ENCODE data around the gene IL9.

The IL9 gene

DNA sequence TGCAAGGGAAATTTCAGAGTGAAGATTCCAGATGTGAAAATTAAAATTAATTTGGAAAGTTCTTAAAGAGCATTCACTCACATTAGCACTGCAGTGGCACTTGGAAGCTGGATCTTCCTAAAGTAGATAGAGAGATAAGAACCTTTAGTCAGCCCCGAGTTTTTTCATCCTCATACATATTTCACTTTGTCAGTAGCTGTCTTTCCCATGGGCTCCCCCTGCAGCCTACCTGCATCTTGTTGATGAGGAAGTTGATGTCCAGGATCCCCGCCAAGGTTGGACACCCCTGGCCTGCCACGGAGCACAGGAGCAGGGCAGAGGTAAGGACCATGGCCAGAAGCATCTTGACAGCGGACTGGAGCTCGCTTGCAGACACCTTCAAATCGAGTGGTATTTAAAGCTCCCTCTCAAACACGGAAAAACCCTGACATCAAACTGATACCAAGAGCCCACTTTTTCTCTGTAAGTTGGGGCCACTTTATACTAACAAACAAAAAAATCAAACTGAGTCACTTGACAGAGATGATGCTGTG, at the start of gene IL9:
IL9 (minus strand) TSS at position 368 of the 533 bp plus-strand sequence; CDS start at position 343, 25 bp downstream.
- DNase-seq: no peak

DNA sequence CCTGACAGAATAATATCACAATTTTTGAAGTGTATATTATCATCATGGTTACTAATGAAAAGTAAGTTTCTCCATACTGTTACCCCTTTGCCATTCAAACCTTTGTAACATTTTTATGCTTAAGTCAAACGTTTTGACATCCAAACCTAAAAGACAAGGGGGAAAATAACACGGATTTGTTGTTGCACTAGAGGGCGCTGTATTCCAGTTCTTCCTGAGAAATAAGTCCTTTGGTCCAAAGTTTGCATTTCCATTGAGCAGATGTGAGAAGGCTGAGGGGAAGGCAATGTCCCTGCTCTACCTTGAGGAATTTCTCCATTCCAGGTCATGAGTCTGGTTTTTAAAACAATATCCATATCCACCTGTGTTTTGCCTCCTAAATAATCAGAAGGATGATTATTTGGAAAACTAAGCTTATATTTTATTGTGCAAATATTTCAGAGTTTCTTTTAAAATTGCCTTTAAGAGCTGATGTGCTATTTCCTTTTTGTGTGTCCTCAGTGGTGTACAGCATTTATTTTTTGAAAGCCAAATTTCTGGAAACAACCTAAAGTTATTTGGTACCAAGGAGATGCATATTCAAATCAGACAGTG, 49.4 kb upstream of the IL9 start:
- peak; percentile 59 to 73 for DNase-seq
- TF ChIP-seq POLR2A (IDR thresholded peaks at IDR 0.05; ENCODE audit: low read length): no peak
- TF ChIP-seq GATA1 (IDR thresholded peaks at IDR 0.05; ENCODE audit: low read depth, low read length): no peak

More for the DNA sequence above, at the start of gene IL9:
- TF ChIP-seq GATA1 (IDR thresholded peaks at IDR 0.05; ENCODE audit: low read depth, low read length) (no peak), POLR2A (IDR thresholded peaks at IDR 0.05; ENCODE audit: low read length) (no peak)

DNA sequence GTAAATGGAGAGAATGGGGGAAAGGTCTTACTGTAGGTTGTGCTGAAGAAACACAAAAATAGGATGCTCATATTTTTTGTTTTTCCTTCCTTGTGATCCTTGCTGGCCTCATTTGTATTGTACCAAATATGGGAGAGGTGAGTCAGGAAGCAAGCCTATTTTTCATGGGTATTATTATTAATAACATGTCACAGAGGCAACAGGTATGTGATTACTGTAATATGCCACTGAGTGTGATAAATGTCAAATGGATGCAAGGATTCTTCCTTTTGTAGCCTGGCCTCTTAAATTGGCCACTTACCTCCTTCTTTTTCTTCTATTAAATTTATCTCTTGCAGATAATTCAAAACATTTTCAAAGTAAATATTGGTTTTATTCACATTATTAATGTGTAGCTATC, 48.9 kb upstream of the IL9 start:
- no peak for DNase-seq
- TF ChIP-seq GATA1 (IDR thresholded peaks at IDR 0.05; ENCODE audit: low read depth, low read length): no peak
- TF ChIP-seq POLR2A (IDR thresholded peaks at IDR 0.05; ENCODE audit: low read length): no peak

DNA sequence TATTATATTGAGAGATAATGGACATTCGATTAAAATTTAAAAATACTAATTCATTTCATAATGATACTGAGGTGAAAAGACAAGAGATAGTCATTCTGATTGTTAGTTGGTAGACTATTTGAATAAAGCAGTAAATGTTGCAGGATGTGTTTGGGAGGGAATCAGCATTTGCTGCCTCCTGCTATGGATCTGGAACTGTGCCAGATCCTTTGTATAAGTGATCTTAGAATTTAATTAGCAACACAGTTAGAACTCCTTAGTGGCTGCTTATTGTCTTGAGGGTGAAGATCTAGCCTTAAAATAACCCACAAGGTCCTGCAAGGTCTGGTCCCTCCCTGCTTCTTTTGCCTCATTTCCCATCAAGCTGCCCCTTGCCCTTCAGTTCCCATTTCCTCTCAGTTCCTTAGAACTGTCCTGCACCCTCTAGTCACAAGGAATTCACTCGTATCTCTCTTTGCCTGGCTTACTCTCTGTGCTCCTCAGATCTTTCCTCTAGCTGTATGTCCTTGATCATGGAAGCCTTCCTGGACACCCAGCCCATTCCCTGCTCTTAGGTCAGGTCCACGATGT, 46.6 kb upstream of the IL9 start:
- TF ChIP-seq GATA1 (IDR thresholded peaks at IDR 0.05; ENCODE audit: low read depth, low read length): no peak
- no peak for TF ChIP-seq POLR2A (IDR thresholded peaks at IDR 0.05; ENCODE audit: low read length)
- DNase-seq: no peak

DNA sequence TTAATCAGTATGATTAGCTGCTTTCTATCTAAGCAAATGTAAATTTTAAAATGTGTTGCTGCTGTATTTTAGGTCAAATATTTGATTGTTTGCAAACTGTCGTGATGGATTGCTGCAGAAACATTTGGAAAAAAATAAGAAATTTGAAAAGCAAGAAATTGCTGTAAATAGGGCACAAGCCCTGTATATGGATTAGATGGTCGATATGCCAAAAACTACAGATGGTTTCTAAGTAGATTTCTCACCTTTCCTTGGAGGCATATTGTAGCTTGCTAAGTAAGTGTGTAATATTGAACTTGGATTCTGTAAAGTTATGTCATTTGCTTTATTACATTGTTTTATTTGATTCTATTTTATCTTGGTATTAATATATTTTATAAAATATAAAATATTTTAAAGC, 46.1 kb upstream of the IL9 start:
- DNase-seq: no peak
- TF ChIP-seq GATA1 (IDR thresholded peaks at IDR 0.05; ENCODE audit: low read depth, low read length): no peak
- TF ChIP-seq POLR2A (IDR thresholded peaks at IDR 0.05; ENCODE audit: low read length): no peak

DNA sequence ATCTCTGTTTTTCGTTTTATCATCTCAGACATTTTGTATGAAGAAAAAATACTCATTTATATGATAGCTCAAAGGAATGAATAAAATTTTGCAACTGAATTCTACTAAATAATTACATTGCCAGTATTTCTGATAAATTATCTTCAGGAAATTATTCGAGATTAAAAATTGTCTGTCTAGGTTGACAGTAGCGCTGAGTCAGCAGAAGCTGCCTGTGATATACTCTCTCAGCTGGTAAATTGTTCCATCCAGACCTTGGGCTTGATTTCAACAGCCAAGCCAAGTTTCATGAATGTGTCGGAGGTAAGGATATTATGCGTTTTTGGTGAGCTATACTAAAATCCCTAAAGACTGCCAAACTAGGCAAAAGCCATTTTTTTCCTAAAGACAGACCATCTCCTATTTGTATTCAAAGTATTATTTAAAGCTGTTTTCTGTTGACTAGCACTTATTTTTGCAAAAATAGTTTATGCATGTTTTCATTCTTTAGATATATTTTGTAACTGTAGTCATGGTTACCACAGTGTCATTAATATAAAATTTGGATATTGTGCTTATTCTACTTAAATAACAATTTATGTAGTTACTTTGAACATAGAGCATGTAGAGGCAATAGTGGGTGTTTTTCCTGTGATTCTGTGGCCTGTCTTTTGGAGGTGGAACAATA, 41.7 kb upstream of the IL9 start:
- DNase-seq: no peak
- TF ChIP-seq GATA1 (IDR thresholded peaks at IDR 0.05; ENCODE audit: low read depth, low read length) (no peak), POLR2A (IDR thresholded peaks at IDR 0.05; ENCODE audit: low read length) (no peak)

DNA sequence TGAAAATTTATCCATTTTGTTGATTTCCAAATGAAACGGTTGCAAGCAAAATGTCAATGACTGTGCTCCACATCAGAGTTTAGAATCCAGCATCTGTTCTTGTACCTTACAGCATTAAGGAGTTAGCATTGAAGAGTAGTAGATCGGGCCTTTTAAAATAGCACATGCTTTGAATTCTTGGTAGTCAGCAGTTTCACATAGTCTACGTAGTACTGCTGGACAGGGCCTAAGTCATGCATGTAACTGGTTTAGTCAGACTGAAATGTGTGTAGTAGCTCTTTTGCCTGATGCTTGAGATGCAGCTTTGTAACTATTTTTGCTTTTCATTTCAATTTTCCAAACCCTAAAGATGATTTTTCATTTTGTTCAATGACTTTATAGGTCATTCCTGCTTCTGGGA, 39.3 kb upstream of the IL9 start:
- DNase-seq: no peak

DNA sequence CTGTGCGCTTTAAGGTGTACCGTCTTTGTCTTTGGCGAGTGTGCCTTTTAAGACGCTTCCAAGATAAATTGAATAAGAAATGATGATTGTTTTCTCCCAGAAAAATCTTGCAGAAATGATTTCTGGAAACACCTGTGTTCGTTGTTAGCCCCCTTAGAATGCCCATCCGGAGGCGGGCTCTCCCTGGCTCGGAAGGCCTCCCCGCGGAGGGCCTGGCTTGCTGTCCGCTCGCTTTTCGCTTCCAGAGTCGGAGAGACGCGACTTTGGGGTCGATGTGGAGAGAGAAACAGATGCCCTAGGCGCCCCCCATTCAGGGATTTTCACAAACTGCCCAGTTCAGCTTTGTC, 35.3 kb upstream of the IL9 start:
- no peak for TF ChIP-seq GATA1 (IDR thresholded peaks at IDR 0.05; ENCODE audit: low read depth, low read length)
- TF ChIP-seq POLR2A (IDR thresholded peaks at IDR 0.05; ENCODE audit: low read length): no peak
- no peak for DNase-seq

More for the DNA sequence above, 39.3 kb upstream of the IL9 start:
- TF ChIP-seq POLR2A (IDR thresholded peaks at IDR 0.05; ENCODE audit: low read length): no peak
- no peak for TF ChIP-seq GATA1 (IDR thresholded peaks at IDR 0.05; ENCODE audit: low read depth, low read length)

DNA sequence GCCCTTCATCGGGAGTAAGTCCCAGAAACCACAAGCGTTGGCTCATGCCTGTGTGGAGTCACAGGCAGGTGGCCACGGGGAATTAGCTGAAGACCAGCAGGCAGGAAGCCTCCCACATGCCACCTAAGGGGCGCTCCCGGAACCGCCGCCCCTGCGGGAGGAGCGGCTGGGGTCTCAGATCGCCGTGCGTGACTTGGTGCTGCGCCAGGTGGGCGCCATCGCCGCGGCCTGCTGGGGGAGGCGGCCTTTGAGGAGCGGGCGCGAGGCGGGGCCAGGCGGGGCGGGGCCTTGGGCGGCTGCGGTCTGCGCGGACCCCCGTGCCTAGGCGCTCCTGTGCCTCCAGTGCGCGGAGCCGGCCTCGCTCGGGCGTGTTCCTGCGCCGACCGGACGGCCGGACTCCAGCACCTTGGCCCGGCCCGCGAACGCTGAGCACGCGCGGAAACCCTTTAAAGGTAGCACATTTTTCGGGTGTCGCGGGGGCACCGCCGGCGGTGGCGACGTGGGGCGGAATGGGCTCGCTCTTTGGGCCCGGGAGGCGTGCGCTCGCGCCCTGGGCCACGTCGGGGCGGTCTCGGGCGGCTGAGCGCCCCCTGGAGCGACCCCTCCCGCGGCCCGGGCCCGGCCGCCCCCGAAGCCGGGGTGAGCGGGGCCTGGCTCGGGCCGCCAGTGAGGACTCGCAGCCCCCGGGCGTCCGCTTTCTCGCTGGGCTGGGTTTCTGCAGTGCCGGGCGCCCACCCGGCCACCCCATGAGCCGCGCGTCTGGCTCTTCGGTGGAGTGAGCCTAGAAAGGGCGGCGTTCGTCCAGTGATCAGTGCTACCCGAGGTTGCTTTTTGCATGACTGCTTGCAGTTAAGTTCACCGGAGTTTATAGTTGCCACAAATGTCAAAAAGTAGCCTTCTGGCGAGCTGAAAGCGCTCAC, 34.6 kb upstream of the IL9 start:
- DNase-seq: no peak
- TF ChIP-seq POLR2A (IDR thresholded peaks at IDR 0.05; ENCODE audit: low read length): no peak
- no peak for TF ChIP-seq GATA1 (IDR thresholded peaks at IDR 0.05; ENCODE audit: low read depth, low read length)

DNA sequence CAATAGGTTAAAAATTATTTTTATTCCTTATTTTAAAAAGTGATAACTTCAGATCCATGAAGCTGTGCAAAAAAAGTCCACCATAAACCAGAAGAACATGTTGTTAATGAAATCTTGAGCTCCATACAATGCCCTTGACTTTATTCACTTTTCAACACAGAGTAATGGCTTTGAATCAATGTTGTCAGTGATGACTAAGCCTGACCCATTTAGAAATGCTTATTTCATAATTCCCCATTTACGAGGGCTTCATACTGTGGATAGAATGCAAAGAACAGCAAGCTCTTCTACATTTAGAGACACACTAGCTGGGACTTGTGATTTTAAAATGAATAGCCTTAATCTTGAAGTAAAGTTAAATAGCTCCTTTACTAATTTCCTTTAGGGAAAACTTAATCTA, 25.7 kb upstream of the IL9 start:
- DNase-seq: no peak
- no peak for TF ChIP-seq POLR2A (IDR thresholded peaks at IDR 0.05; ENCODE audit: low read length)
- TF ChIP-seq GATA1 (IDR thresholded peaks at IDR 0.05; ENCODE audit: low read depth, low read length): no peak

DNA sequence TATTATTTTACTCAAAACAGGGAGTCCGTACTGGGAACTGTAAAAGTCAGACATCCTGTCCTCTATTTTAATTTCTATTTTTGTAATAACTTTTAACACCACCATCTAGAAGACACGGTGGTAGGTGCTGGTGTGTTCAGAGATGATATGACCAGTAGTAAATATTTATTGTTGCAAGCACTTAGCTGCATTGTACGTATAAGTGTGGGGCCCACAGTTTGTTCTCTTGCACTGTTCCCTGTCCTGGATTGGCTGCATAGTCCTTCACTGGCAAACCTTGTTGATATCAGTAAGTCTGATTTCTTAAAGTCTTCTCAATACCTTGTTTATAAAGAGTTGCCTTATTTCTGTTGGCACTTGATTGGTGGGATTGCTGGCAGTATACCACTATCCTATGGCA, 24.6 kb upstream of the IL9 start:
- no peak for DNase-seq
- no peak for TF ChIP-seq GATA1 (IDR thresholded peaks at IDR 0.05; ENCODE audit: low read depth, low read length)
- no peak for TF ChIP-seq POLR2A (IDR thresholded peaks at IDR 0.05; ENCODE audit: low read length)

DNA sequence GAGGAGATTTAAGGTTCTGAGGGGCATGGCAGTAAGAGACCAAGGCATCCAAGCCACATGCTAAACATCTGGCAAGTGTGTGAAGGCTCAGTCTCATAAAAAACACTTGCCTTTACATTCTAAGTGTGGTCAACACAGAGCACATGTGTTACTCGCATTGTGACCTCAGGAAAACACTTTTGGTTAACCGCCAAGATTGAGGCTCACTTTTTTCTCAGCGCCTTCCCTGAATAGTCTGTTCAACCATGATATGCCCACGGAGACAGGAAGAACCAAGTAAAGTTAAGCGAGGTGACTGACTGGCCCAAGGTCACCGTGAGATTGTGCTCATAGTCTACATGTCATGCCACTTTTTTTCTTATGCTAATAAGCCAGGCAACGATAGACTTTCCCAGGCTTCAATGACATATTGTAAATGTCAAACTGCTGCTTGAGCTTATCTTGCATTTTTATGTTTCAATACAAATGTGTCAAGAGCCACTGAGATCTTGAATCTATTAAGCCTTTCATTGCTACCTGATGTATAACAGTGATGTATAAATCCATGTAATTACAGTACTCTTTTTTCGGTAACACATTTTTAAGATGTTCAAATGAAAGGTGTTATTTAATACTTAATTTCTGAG, 21.1 kb upstream of the IL9 start:
- TF ChIP-seq POLR2A (IDR thresholded peaks at IDR 0.05; ENCODE audit: low read length) (no peak), GATA1 (IDR thresholded peaks at IDR 0.05; ENCODE audit: low read depth, low read length) (no peak)
- no peak for DNase-seq

DNA sequence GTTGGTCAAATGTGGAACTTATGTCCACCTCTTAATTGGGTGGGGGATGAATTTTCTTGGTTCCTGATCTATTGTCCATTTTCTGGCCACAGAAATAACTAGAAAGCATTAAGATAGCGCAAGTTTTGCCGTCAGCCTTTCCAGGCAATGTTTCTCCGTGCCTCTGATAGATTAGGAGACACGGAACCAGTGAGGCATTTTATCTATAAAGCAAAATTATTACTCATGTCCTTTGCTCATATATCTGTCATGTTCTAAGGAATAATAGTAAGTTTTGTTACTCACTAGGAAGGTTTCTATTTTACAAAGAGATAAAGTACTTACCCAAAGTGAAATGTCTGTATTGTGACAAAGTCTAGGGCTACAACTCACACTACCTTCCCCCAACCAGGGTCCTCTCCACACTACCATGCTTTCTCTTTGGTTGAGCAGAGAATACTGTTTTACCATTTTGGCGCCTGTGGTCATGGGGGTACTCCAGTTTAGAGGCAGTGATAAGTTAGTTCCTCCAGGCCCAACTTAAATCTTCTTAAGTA, 19.9 kb upstream of the IL9 start:
- no peak for DNase-seq
- TF ChIP-seq POLR2A (IDR thresholded peaks at IDR 0.05; ENCODE audit: low read length) (no peak), GATA1 (IDR thresholded peaks at IDR 0.05; ENCODE audit: low read depth, low read length) (no peak)

Data from erythroblast (primary cell).